HepG2 (cell line): ENCODE measurements around the gene CDC34. TPM values are rescaled to one million over a fixed set of nuclear protein-coding genes. Genes with fewer than 3 reads are reported as not detected.

Experiments
- KLF13 ChIP-seq: sonication (generic); formaldehyde crosslinking; IDR thresholded peaks from 2 replicates; pipeline ENCODE4 v1.4.0; 2020; ENCODE audit warnings: mild to moderate bottlenecking, missing genetic modification reagents
- PAX8 ChIP-seq: sonication (generic); formaldehyde crosslinking; IDR thresholded peaks from 2 replicates; pipeline ENCODE4 v1.8.0; 2022; ENCODE audit warnings: mild to moderate bottlenecking, missing genetic modification reagents, borderline replicate concordance
- PITX1 ChIP-seq: sonication (generic); formaldehyde crosslinking; IDR thresholded peaks from 2 replicates; pipeline ENCODE4 v1.5.1; 2020; ENCODE audit warnings: mild to moderate bottlenecking, missing genetic modification reagents
- RARA ChIP-seq: IDR thresholded peaks from 2 replicates; pipeline ENCODE4 v1.6.1; 2016; ENCODE audit warnings: missing genetic modification reagents, missing compliant biosample characterization
- RBFOX2 ChIP-seq: fragments of 200-400 bp; formaldehyde crosslinking; IDR thresholded peaks from 2 replicates; pipeline ENCODE4 v1.6.1; 2017; ENCODE audit warnings: low read depth, mild to moderate bottlenecking, low read length
- XRCC5 ChIP-seq: fragments of 200-400 bp; formaldehyde crosslinking; optimal IDR thresholded peaks from 2 replicates; pipeline ENCODE3; 2017; ENCODE audit warnings: mild to moderate bottlenecking, low read length
- ZNF260 ChIP-seq: sonication (generic); formaldehyde crosslinking; IDR thresholded peaks from 2 replicates; pipeline ENCODE4 v1.4.0; 2020; ENCODE audit warnings: missing genetic modification reagents, low read depth, mild to moderate bottlenecking, borderline replicate concordance
- ZNF614 ChIP-seq: IDR thresholded peaks from 2 replicates; pipeline ENCODE4 v1.6.1; 2018; ENCODE audit warnings: missing biosample characterization, missing genetic modification reagents, inconsistent platforms, borderline replicate concordance
- ZNF678 ChIP-seq: sonication (generic); formaldehyde crosslinking; IDR thresholded peaks from 2 replicates; pipeline ENCODE4 v1.4.0; 2020; ENCODE audit warnings: mild to moderate bottlenecking, missing genetic modification reagents
- ZNF776 ChIP-seq: sonication (generic); formaldehyde crosslinking; IDR thresholded peaks from 2 replicates; pipeline ENCODE4 v1.4.0; 2020; ENCODE audit warnings: mild to moderate bottlenecking, missing genetic modification reagents
- ZNF883 ChIP-seq: sonication (generic); formaldehyde crosslinking; IDR thresholded peaks from 2 replicates; pipeline ENCODE4 v1.5.1; 2020; ENCODE audit warnings: mild to moderate bottlenecking, missing genetic modification reagents; ENCODE audit errors: not compliant biosample characterization
- ZSCAN25 ChIP-seq: sonication (generic); formaldehyde crosslinking; IDR thresholded peaks from 2 replicates; pipeline ENCODE4 v1.8.0; 2022; ENCODE audit warnings: mild to moderate bottlenecking, missing genetic modification reagents
- polyA plus RNA-seq, 8 experiments: library from polyadenylated mRNA; depleted of rRNA in 3 of 8; stranded (reverse) in 7 of 8; unstranded in 1 of 8; fragments of >200 nt; fragmentation: Illumina TruSeq in 4 of 8; extraction: Trizol in 4 of 8; gene quantifications; 2 replicates each; pipeline versions ENCODE4 v1.2.1 to v1.2.3, GENCODE V29; 2011 to 2016; ENCODE audit warnings: low read depth in 4 of 8, missing spikeins in 1 of 8, mixed read lengths in 1 of 8; ENCODE audit not compliant: insufficient read depth in 1 of 8
- total RNA-seq, 5 experiments: library from RNA; depleted of rRNA; stranded (reverse); fragments of >200 nt; fragmentation: Illumina TruSeq; extraction: Trizol; gene quantifications; 2 replicates each; pipeline ENCODE4 v1.2.3, GENCODE V29; 2016; ENCODE audit warnings: low read depth in 1 of 5
- TF ChIP-seq, protein P1 (sequence below): sonication (generic); formaldehyde crosslinking; IDR thresholded peaks from 2 replicates; pipeline ENCODE4 v1.8.1; 2022; ENCODE audit warnings: low read depth, mild to moderate bottlenecking, missing genetic modification reagents
- TF ChIP-seq, protein P2 (sequence below): sonication (generic); formaldehyde crosslinking; IDR thresholded peaks from 2 replicates; pipeline ENCODE4 v1.9.0; 2022; ENCODE audit warnings: missing genetic modification reagents, mild to moderate bottlenecking, borderline replicate concordance
- TF ChIP-seq, protein P3 (sequence below): IDR thresholded peaks from 2 replicates; pipeline ENCODE4 v1.6.1; 2016; ENCODE audit warnings: missing compliant biosample characterization, missing genetic modification reagents, borderline replicate concordance
- TF ChIP-seq, protein P4 (sequence below): sonication (generic); formaldehyde crosslinking; IDR thresholded peaks from 2 replicates; pipeline ENCODE4 v1.4.0; 2020; ENCODE audit warnings: missing genetic modification reagents
- TF ChIP-seq, protein P5 (sequence below): sonication (generic); formaldehyde crosslinking; IDR thresholded peaks from 2 replicates; pipeline ENCODE4 v1.8.0; 2022; ENCODE audit warnings: mild to moderate bottlenecking, missing genetic modification reagents, moderate library complexity
- TF ChIP-seq, protein P6 (sequence below): sonication (generic); formaldehyde crosslinking; IDR thresholded peaks from 2 replicates; pipeline ENCODE4 v1.4.0; 2020; ENCODE audit warnings: missing genetic modification reagents

Gene CDC34
- total and polyA plus RNA-seq, 2 of the 13 experiments (the other 11 are each of a cell fraction or from before 2014, with no cell fraction given): 138 to 150 TPM

DNA sequence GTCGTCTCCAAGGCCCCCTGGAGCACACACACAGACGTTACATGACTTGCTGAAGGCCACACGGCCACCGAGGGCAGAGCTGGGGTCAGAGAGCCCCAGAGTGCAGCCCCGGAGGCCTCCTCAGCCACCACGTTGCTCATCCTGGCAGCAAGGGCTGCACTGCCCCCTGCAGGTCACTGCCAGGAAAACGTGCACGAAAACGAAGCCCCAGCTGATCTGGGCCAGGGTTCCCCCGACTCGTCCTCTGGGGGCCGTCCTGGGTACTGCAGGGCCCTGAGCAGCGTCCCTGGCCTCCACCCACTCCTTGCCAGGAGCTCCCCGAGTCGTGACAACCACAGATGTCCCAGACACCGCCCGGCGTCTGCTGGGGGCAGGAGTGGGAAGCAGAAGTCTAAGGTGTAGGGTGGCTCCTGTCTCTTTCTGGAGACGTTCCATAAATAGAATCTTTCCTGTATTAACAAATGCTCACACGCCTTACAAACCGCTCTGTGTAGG is 20.9 kb upstream of the CDC34 start (continued):
- TF ChIP-seq PITX1 (peak; percentile 74; the same call in 1 of the 2 replicates), PAX8 (CRISPR knock-in tag) (0 out of 2 replicates have a peak, but pooled peaks have one; percentile 40), ZNF614 (CRISPR knock-in tag) (peak; percentile 67; the same call in 1 of the 2 replicates), ZNF883 (CRISPR knock-in tag) (peak; percentile 28), KLF13 (CRISPR knock-in tag) (0 out of 2 replicates have a peak, but pooled peaks have one; percentile 46), RBFOX2 (peak; percentile 53; the same call in 1 of the 2 replicates), ZNF776 (CRISPR knock-in tag) (no peak), XRCC5 (peak; percentile 97), ZSCAN25 (peak; percentile 48; the same call in 1 of the 2 replicates), ZNF260 (CRISPR knock-in tag) (no peak), RARA (CRISPR knock-in tag) (peak; percentile 44; the same call in 1 of the 2 replicates), ZNF678 (CRISPR knock-in tag) (0 out of 2 replicates have a peak, but pooled peaks have one; percentile 2)
- TF ChIP-seq, protein P1, sequence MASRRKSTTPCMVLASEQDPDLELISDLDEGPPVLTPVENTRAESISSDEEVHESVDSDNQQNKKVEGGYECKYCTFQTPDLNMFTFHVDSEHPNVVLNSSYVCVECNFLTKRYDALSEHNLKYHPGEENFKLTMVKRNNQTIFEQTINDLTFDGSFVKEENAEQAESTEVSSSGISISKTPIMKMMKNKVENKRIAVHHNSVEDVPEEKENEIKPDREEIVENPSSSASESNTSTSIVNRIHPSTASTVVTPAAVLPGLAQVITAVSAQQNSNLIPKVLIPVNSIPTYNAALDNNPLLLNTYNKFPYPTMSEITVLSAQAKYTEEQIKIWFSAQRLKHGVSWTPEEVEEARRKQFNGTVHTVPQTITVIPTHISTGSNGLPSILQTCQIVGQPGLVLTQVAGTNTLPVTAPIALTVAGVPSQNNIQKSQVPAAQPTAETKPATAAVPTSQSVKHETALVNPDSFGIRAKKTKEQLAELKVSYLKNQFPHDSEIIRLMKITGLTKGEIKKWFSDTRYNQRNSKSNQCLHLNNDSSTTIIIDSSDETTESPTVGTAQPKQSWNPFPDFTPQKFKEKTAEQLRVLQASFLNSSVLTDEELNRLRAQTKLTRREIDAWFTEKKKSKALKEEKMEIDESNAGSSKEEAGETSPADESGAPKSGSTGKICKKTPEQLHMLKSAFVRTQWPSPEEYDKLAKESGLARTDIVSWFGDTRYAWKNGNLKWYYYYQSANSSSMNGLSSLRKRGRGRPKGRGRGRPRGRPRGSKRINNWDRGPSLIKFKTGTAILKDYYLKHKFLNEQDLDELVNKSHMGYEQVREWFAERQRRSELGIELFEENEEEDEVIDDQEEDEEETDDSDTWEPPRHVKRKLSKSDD (CRISPR knock-in tag): peak; percentile 61; the same call in 1 of the 2 replicates
- TF ChIP-seq, protein P2, sequence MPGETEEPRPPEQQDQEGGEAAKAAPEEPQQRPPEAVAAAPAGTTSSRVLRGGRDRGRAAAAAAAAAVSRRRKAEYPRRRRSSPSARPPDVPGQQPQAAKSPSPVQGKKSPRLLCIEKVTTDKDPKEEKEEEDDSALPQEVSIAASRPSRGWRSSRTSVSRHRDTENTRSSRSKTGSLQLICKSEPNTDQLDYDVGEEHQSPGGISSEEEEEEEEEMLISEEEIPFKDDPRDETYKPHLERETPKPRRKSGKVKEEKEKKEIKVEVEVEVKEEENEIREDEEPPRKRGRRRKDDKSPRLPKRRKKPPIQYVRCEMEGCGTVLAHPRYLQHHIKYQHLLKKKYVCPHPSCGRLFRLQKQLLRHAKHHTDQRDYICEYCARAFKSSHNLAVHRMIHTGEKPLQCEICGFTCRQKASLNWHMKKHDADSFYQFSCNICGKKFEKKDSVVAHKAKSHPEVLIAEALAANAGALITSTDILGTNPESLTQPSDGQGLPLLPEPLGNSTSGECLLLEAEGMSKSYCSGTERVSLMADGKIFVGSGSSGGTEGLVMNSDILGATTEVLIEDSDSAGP: peak; percentile 81
- TF ChIP-seq, protein P3, sequence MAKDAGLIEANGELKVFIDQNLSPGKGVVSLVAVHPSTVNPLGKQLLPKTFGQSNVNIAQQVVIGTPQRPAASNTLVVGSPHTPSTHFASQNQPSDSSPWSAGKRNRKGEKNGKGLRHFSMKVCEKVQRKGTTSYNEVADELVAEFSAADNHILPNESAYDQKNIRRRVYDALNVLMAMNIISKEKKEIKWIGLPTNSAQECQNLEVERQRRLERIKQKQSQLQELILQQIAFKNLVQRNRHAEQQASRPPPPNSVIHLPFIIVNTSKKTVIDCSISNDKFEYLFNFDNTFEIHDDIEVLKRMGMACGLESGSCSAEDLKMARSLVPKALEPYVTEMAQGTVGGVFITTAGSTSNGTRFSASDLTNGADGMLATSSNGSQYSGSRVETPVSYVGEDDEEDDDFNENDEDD (CRISPR knock-in tag): 0 out of 2 replicates have a peak, but pooled peaks have one; percentile 59
- TF ChIP-seq, protein P4, sequence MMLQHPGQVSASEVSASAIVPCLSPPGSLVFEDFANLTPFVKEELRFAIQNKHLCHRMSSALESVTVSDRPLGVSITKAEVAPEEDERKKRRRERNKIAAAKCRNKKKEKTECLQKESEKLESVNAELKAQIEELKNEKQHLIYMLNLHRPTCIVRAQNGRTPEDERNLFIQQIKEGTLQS: no peak
- TF ChIP-seq, protein P5, sequence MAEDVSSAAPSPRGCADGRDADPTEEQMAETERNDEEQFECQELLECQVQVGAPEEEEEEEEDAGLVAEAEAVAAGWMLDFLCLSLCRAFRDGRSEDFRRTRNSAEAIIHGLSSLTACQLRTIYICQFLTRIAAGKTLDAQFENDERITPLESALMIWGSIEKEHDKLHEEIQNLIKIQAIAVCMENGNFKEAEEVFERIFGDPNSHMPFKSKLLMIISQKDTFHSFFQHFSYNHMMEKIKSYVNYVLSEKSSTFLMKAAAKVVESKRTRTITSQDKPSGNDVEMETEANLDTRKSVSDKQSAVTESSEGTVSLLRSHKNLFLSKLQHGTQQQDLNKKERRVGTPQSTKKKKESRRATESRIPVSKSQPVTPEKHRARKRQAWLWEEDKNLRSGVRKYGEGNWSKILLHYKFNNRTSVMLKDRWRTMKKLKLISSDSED (CRISPR knock-in tag): no peak
- TF ChIP-seq, protein P6, sequence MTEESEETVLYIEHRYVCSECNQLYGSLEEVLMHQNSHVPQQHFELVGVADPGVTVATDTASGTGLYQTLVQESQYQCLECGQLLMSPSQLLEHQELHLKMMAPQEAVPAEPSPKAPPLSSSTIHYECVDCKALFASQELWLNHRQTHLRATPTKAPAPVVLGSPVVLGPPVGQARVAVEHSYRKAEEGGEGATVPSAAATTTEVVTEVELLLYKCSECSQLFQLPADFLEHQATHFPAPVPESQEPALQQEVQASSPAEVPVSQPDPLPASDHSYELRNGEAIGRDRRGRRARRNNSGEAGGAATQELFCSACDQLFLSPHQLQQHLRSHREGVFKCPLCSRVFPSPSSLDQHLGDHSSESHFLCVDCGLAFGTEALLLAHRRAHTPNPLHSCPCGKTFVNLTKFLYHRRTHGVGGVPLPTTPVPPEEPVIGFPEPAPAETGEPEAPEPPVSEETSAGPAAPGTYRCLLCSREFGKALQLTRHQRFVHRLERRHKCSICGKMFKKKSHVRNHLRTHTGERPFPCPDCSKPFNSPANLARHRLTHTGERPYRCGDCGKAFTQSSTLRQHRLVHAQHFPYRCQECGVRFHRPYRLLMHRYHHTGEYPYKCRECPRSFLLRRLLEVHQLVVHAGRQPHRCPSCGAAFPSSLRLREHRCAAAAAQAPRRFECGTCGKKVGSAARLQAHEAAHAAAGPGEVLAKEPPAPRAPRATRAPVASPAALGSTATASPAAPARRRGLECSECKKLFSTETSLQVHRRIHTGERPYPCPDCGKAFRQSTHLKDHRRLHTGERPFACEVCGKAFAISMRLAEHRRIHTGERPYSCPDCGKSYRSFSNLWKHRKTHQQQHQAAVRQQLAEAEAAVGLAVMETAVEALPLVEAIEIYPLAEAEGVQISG (CRISPR knock-in tag): peak; percentile 94
